Gastrocnemius medialis (tissue), 4 donors: Measurements from ENCODE around the gene AIF1L.

Source experiments
- POLR2A ChIP-seq, 2 donors: fragments of 450-650 bp; IDR thresholded peaks; one replicate each; pipeline ENCODE4 v1.6.1; 2017; ENCODE audit warnings: antibody characterized with exemption in 2 of 2, mild to moderate bottlenecking in 2 of 2, moderate library complexity in 2 of 2
- TF ChIP-seq, protein P1 (sequence below), 5 experiments: fragments of 450-650 bp in 3 of 5; fragments of 200-600 bp in 2 of 5; sonication (generic) in 2 of 5; IDR thresholded peaks in 4 of 5; conservative IDR thresholded peaks in 1 of 5; 1 replicate in 4 of 5; 2 replicates in 1 of 5; pipeline ENCODE4 v1.5.1; 2016 to 2019; ENCODE audit warnings: antibody characterized with exemption in 5 of 5, mild to moderate bottlenecking in 3 of 5, moderate library complexity in 3 of 5

DNA sequence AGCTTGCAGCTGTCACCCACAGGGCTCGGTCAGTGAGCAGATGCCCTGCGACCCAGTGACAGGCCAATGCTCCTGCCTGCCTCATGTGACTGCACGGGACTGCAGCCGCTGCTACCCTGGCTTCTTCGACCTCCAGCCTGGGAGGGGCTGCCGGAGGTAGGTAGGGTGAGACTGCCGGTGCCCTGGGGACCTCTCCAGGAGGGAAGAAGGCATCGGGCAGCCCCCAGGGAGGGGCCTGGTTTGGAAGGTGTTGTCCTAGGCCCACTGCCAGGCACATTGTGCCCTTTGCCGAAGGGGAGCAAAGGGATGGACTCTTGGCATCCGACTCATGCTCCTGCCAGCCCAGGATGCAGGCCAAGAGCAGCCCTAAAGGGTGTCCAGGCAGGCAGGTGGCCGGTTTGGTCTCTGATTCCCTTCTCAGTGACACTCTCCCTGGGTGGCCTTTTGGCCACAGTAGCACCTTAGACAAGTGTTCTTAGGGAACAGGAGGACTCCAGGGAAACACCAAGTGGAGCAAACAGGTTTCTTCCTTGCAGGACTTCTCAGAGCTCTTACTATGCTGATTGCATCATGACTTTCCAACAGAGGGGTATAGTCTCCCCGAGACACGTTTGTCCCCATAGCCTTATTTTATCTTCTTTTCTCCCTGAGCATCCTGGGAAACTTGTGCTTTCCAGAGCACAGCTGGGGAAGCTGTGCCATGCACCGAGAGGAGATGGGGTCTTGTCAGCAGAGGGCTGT lies 28.1 kb upstream of the AIF1L start:
- TF ChIP-seq, protein P1, sequence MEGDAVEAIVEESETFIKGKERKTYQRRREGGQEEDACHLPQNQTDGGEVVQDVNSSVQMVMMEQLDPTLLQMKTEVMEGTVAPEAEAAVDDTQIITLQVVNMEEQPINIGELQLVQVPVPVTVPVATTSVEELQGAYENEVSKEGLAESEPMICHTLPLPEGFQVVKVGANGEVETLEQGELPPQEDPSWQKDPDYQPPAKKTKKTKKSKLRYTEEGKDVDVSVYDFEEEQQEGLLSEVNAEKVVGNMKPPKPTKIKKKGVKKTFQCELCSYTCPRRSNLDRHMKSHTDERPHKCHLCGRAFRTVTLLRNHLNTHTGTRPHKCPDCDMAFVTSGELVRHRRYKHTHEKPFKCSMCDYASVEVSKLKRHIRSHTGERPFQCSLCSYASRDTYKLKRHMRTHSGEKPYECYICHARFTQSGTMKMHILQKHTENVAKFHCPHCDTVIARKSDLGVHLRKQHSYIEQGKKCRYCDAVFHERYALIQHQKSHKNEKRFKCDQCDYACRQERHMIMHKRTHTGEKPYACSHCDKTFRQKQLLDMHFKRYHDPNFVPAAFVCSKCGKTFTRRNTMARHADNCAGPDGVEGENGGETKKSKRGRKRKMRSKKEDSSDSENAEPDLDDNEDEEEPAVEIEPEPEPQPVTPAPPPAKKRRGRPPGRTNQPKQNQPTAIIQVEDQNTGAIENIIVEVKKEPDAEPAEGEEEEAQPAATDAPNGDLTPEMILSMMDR (IDR thresholded peaks at IDR 0.05 in 4 of 5, conservative IDR thresholded peaks at IDR 0.05 in 1 of 5) = no peak
- TF ChIP-seq POLR2A (IDR thresholded peaks at IDR 0.05) = no peak
